Colonic mucosa (tissue), 4 donors: Measurements from ENCODE around the gene SLX9. TPM values are rescaled to one million over a fixed set of nuclear protein-coding genes. Genes with fewer than 3 reads are reported as not detected.
A peak's percentile ranks its signal among the peaks of the same experiment; 100 is the strongest.

Experiments used
- DNase-seq: peaks from one replicate; pipeline ENCODE4 v3.0.0-alpha.2; 2020
- H3K27ac ChIP-seq: fragments of 200-600 bp; one replicate; pipeline ENCODE4 v1.8.0; 2021
- H3K27me3 ChIP-seq: fragments of 200-600 bp; one replicate; pipeline ENCODE4 v1.8.0; 2021
- H3K36me3 ChIP-seq: fragments of 200-600 bp; one replicate; pipeline ENCODE4 v1.8.0; 2021
- H3K4me1 ChIP-seq: fragments of 200-600 bp; one replicate; pipeline ENCODE4 v1.8.0; 2021; ENCODE audit warnings: mild to moderate bottlenecking
- H3K4me3 ChIP-seq: fragments of 200-600 bp; one replicate; pipeline ENCODE4 v1.8.0; 2021
- H3K9ac ChIP-seq, 2 donors: one replicate each; pipeline ENCODE4 v1.7.0; 2013; ENCODE audit warnings: control low read depth in 2 of 2, low read depth in 2 of 2, low read length in 2 of 2
- H3K9me3 ChIP-seq: fragments of 200-600 bp; one replicate; pipeline ENCODE4 v1.8.0; 2021
- intact Hi-C: fragments of 100-400 bp; cut with DNase I; formaldehyde crosslinking; loops from one replicate; pipeline ENCODE4 v1.14.1; 2022
- total RNA-seq, 2 donors: library from RNA; stranded (reverse); fragmentation: NEBNext Ultra II Directional in 1 of 2; extraction: Animal tissue kit (Norgen Biotek cat#: 25700) in 1 of 2; gene quantifications; one replicate each; pipeline ENCODE4 v1.2.1, GENCODE V29; 2021
- TF ChIP-seq, protein P1 (sequence below): fragments of 200-600 bp; IDR thresholded peaks from one replicate; pipeline ENCODE4 v1.8.0; 2022; ENCODE audit warnings: antibody characterized with exemption, mild to moderate bottlenecking
- donor health status: healthy.
- donor health status: DM: no; HTN: no; CAD: no.
- donor health status: DM: no; HTN: no; CAD: no.

The SLX9 gene
- total RNA-seq, 2 donors from 2014 or later: 30.6 to 50.1 TPM

DNA sequence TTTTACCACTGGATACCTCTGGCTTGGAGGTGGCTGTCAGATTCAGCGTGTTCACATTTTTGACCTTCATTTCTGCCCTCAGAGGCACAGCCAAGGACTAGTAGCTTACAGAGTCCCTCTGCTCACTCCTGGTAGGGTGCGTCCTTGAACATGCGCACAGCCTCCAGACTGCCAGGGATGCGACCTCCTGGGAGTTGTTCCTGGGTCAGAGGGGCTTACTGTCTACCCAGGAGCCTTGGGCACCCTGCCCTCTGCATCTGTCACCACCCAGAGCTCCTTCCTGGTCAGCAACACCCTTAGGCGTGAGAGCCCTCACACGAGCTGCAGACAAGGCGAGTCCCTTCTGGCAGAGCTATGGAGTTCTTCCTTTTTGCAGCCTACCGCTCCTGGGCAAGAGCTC, 1.7 kb downstream of the SLX9 start:
- Histone ChIP-seq H3K9me3 (no peaks in the 10 kb centered on the region), H3K9ac (peak overlapping the region; percentile 35 to 41), H3K27ac (no peak overlapping the region), H3K4me3 (no peak overlapping the region), H3K27me3 (no peaks in the 10 kb centered on the region), H3K36me3 (no peaks in the 10 kb centered on the region), H3K4me1 (peaks cover 15% of the 10 kb centered on the region)
- no peak for DNase-seq
- intact Hi-C loops: no loop called here
- TF ChIP-seq, protein P1, sequence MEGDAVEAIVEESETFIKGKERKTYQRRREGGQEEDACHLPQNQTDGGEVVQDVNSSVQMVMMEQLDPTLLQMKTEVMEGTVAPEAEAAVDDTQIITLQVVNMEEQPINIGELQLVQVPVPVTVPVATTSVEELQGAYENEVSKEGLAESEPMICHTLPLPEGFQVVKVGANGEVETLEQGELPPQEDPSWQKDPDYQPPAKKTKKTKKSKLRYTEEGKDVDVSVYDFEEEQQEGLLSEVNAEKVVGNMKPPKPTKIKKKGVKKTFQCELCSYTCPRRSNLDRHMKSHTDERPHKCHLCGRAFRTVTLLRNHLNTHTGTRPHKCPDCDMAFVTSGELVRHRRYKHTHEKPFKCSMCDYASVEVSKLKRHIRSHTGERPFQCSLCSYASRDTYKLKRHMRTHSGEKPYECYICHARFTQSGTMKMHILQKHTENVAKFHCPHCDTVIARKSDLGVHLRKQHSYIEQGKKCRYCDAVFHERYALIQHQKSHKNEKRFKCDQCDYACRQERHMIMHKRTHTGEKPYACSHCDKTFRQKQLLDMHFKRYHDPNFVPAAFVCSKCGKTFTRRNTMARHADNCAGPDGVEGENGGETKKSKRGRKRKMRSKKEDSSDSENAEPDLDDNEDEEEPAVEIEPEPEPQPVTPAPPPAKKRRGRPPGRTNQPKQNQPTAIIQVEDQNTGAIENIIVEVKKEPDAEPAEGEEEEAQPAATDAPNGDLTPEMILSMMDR: no peak

DNA sequence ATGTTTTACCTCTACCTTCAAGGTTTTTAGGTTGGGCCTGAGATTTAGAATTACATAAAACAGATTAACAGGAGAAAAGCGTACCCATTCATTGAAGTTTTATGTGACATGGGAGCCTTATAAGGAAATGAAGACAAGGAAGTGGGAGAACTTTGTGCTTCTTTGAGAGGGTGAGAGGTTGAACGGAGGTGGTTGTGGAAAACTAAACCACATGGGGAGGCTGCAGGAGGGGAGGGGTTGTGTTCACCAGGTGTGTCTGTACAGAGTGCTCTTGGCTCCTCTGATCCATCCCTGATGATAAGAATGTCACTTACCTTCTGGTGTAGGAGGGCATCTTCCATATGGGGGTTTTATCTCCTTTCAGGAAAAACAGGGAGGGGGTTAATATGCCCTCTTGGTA, 2.7 kb downstream of the SLX9 start:
- Histone ChIP-seq H3K4me3 (no peak overlapping the region), H3K27me3 (no peaks in the 10 kb centered on the region), H3K9ac (no peak overlapping the region), H3K27ac (no peak overlapping the region), H3K9me3 (no peaks in the 10 kb centered on the region), H3K36me3 (no peaks in the 10 kb centered on the region), H3K4me1 (peaks cover 15% of the 10 kb centered on the region)
- TF ChIP-seq, protein P1: no peak
- DNase-seq: peak; percentile 54
- intact Hi-C loops: no loop called here

DNA sequence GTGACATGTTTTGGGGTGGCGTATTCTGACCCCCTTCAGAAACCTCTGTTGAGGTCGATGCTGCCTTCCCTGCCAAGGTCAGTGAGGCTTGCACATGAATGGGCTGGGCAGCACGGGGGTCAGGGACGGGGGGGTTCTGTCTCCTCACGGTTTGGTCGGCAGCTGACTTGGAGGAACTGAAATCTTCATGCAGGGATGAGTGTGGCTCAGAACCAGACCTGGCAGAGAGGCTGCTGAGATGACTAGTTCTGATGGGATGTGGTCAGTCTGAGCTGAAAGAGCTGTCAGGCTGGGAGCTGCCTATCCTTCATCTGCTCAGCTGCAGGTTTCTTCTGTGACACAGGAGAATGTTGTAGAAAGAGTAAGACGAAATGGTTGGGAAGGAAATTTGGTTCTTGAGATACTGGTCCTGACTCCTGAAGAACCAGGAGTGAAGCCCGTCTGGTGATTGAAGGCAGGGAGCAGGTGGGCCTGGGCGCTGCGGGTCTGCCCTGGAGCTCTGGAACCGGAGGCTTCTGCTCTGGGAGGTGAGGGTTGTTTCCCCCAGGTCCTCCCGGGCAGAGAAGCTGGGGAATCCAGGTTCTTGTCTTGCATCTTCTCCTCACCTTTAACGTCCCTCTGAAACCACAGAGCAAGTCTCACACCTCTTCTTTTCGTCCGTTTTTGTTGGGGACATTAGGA, 3.3 kb downstream of the SLX9 start:
- no peaks in the 10 kb centered on the region for H3K9me3 ChIP-seq

DNA sequence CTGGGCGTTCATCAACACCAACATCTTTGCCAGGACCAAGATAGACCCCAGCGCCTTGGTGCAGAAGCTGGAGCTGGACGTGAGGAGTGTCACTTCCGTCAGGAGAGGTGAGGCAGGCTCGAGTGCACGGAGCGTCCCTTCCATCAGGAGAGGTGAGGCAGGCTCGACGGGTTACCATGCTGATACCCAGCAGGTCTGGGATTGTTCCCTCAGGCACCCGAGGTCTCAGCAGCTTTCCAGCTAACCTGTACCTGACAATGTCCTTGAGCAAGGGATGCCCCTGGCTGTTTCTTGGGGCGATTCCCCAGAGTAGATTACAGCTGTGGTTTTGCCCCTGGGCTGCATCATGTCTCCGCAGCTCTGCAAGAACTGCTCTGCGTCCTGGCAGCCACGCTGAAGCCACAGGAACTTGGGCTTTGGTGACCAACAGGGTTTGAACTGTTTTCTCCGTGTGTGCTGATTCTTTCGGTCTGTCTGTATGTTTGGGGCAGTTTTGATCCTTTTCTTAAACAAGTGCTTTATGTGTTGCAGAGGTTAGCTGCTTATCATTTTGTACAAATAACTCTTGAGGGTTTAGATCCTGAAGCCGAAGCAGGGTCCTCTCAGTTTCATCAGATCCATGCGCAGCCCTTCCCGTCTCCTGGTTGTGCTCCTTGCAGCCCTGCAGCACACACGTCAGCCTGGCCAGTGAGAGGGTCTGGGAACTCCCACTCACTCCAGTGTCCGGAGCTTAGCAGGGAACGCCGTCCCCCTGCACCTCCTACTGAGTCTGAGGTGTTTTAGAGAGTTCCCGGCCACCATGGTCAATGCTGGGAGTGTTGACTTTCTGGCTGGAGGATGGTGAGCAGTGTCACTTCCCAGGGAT, 4.1 kb downstream of the SLX9 start:
- intact Hi-C loops: no loop called here
- Histone ChIP-seq H3K36me3 (no peaks in the 10 kb centered on the region), H3K27me3 (no peaks in the 10 kb centered on the region), H3K4me3 (no peak overlapping the region), H3K4me1 (peaks cover 15% of the 10 kb centered on the region), H3K27ac (no peak overlapping the region), H3K9me3 (no peaks in the 10 kb centered on the region), H3K9ac (no peak overlapping the region)
- TF ChIP-seq, protein P1: no peak
- DNase-seq: no peak

More for the DNA sequence above, 3.3 kb downstream of the SLX9 start:
- H3K27me3 ChIP-seq: no peaks in the 10 kb centered on the region
- H3K9ac ChIP-seq: no peak overlapping the region
- H3K36me3 ChIP-seq: no peaks in the 10 kb centered on the region
- intact Hi-C loops: no loop called here
- DNase-seq: no peak
- no peak overlapping the region for H3K4me3 ChIP-seq
- H3K4me1 ChIP-seq: peaks cover 15% of the 10 kb centered on the region
- H3K27ac ChIP-seq: no peak overlapping the region
- TF ChIP-seq, protein P1: no peak

DNA sequence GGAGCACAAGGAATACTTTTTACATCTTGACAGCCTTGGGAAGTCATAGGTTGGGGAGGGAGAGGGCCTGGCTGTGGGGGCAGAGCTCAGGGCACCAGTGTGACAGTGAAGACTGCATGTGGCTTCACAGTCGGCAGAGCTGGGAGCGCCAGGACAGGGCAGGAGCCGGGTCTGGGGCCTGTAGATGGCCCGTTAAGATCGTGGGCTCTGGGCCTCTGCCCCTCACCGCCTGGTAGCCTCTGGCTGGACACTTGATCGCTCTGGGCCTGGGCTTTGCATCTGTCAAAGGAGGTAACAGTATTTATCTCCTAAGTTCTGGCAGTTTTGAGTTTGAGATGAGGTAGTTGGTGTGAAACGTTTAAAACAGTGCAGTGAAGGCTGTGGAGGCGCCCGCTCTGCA, 4.8 kb downstream of the SLX9 start:
- H3K4me1 ChIP-seq: peaks cover 17% of the 10 kb centered on the region
- no peaks in the 10 kb centered on the region for H3K9me3 ChIP-seq
- no peak overlapping the region for H3K4me3 ChIP-seq
- intact Hi-C loops: no loop called here
- DNase-seq: no peak
- no peaks in the 10 kb centered on the region for H3K27me3 ChIP-seq
- H3K9ac ChIP-seq: no peak overlapping the region
- no peak overlapping the region for H3K27ac ChIP-seq
- H3K36me3 ChIP-seq: no peaks in the 10 kb centered on the region
- TF ChIP-seq, protein P1: no peak
